Calu3 (cell line): Measurements from ENCODE around the gene DHX35. TPM values are rescaled to one million over a fixed set of nuclear protein-coding genes. Genes with fewer than 3 reads are reported as not detected.

ENCODE experiments used
- BruUV-seq: library from RNA; stranded (reverse); fragments of 400-500 nt; replicated peaks from 2 replicates; lab custom pipeline; 2021; lab: Mats Ljungman, UMichigan
- CTCF ChIA-PET: fragments of 300-600 bp; sonication (Branson Sonifier 250); formaldehyde crosslinking; loops from one replicate; lab custom pipeline; 2022; ENCODE audit warnings: antibody characterized with exemption; lab: Charles Lee
- DNase-seq: peaks from one replicate; pipeline ENCODE4 v3.0.0; 2022
- H3K27ac Mint-ChIP-seq: one replicate; pipeline ENCODE4 v1.8.0; 2022; ENCODE audit warnings: mixed read lengths; ENCODE audit not compliant: unreplicated experiment
- H3K27me3 Mint-ChIP-seq: one replicate; pipeline ENCODE4 v1.8.0; 2022; ENCODE audit warnings: mixed read lengths; ENCODE audit not compliant: unreplicated experiment
- H3K36me3 Mint-ChIP-seq: one replicate; pipeline ENCODE4 v1.8.0; 2022; ENCODE audit warnings: mild to moderate bottlenecking, moderate library complexity, mixed read lengths; ENCODE audit not compliant: insufficient read depth, unreplicated experiment
- H3K4me1 Mint-ChIP-seq: one replicate; pipeline ENCODE4 v1.8.0; 2022; ENCODE audit warnings: mild to moderate bottlenecking, low read depth, mixed read lengths; ENCODE audit not compliant: unreplicated experiment
- H3K4me3 Mint-ChIP-seq: one replicate; pipeline ENCODE4 v1.8.0; 2022; ENCODE audit warnings: mild to moderate bottlenecking, low read depth, moderate library complexity, mixed read lengths; ENCODE audit not compliant: unreplicated experiment
- H3K9me3 Mint-ChIP-seq: one replicate; pipeline ENCODE4 v1.8.0; 2022; ENCODE audit warnings: low read depth, mixed read lengths; ENCODE audit not compliant: unreplicated experiment
- intact Hi-C: fragments of 100-400 bp; cut with micrococcal nuclease; formaldehyde crosslinking; loops from one replicate; pipeline ENCODE4 v1.10.0; 2022; ENCODE audit not compliant: unreplicated experiment
- total RNA-seq: library from RNA; stranded (reverse); gene quantifications from 2 replicates; pipeline ENCODE4 v1.2.3, GENCODE V29; 2022
- TF ChIP-seq, protein P1 (sequence below): fragments of 200-600 bp; IDR thresholded peaks from one replicate; pipeline ENCODE4 v1.8.0; 2022; ENCODE audit warnings: antibody characterized with exemption; ENCODE audit not compliant: unreplicated experiment

Gene DHX35
- total RNA-seq, 1 experiment from 2014 or later, result 19.1 TPM

- Mint-ChIP-seq H3K36me3 (peaks cover 12% of the 10 kb centered on the region), H3K4me3 (no peak overlapping the region), H3K4me1 (no peaks in the 10 kb centered on the region)
Measured at GRCh38 chr20:39025883-39026282, 63.7 kb downstream of the DHX35 start.

GRCh38 chr20:39029364-39029763, 67.2 kb downstream of the DHX35 start:
- H3K27me3 Mint-ChIP-seq, result no peaks in the 10 kb centered on the region
- TF ChIP-seq, protein P1, sequence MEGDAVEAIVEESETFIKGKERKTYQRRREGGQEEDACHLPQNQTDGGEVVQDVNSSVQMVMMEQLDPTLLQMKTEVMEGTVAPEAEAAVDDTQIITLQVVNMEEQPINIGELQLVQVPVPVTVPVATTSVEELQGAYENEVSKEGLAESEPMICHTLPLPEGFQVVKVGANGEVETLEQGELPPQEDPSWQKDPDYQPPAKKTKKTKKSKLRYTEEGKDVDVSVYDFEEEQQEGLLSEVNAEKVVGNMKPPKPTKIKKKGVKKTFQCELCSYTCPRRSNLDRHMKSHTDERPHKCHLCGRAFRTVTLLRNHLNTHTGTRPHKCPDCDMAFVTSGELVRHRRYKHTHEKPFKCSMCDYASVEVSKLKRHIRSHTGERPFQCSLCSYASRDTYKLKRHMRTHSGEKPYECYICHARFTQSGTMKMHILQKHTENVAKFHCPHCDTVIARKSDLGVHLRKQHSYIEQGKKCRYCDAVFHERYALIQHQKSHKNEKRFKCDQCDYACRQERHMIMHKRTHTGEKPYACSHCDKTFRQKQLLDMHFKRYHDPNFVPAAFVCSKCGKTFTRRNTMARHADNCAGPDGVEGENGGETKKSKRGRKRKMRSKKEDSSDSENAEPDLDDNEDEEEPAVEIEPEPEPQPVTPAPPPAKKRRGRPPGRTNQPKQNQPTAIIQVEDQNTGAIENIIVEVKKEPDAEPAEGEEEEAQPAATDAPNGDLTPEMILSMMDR, result no peak
- no peaks in the 10 kb centered on the region for H3K9me3 Mint-ChIP-seq
- intact Hi-C loops, result no loop called here
- no TSS peak for BruUV-seq
- no peak for DNase-seq
- CTCF ChIA-PET, result interaction anchor here (0.6 to 0.8 kb wide), 2 partner anchors 19 to 36 kb away, joined by 3 to 4 read pairs; no protein-coding TSS in a partner anchor
- no peak overlapping the region for H3K4me3 Mint-ChIP-seq
- H3K4me1 Mint-ChIP-seq, result no peaks in the 10 kb centered on the region
- peaks cover 24% of the 10 kb centered on the region for H3K36me3 Mint-ChIP-seq
- no peak overlapping the region for H3K27ac Mint-ChIP-seq

More at GRCh38 chr20:39025883-39026282, 63.7 kb downstream of the DHX35 start:
- DNase-seq, result no peak
- intact Hi-C loops, result no loop called here
- CTCF ChIA-PET, result no interaction called here
- no peaks in the 10 kb centered on the region for H3K9me3 Mint-ChIP-seq
- TF ChIP-seq, protein P1, result no peak
- no TSS peak for BruUV-seq
- no peaks in the 10 kb centered on the region for H3K27me3 Mint-ChIP-seq
- no peak overlapping the region for H3K27ac Mint-ChIP-seq

GRCh38 chr20:39032997-39033396, 70.9 kb downstream of the DHX35 start:
- Mint-ChIP-seq H3K27ac (no peak overlapping the region), H3K36me3 (peaks cover 36% of the 10 kb centered on the region), H3K4me1 (no peaks in the 10 kb centered on the region), H3K4me3 (no peak overlapping the region), H3K27me3 (no peaks in the 10 kb centered on the region), H3K9me3 (no peaks in the 10 kb centered on the region)
- no TSS peak for BruUV-seq
- intact Hi-C loops, result no loop called here
- no peak for DNase-seq
- CTCF ChIA-PET, result no interaction called here
- TF ChIP-seq, protein P1, result no peak

GRCh38 chr20:39036011-39036410, 73.9 kb downstream of the DHX35 start:
- BruUV-seq, result no TSS peak
- Mint-ChIP-seq H3K4me3 (no peak overlapping the region), H3K4me1 (no peaks in the 10 kb centered on the region), H3K27ac (no peak overlapping the region), H3K27me3 (no peaks in the 10 kb centered on the region), H3K9me3 (no peaks in the 10 kb centered on the region), H3K36me3 (peaks cover 30% of the 10 kb centered on the region)
- DNase-seq, result no peak
- CTCF ChIA-PET, result no interaction called here
- intact Hi-C loops, result no loop called here
- TF ChIP-seq, protein P1, result no peak
